Measurements from ENCODE around the gene TRPM2.

DNA sequence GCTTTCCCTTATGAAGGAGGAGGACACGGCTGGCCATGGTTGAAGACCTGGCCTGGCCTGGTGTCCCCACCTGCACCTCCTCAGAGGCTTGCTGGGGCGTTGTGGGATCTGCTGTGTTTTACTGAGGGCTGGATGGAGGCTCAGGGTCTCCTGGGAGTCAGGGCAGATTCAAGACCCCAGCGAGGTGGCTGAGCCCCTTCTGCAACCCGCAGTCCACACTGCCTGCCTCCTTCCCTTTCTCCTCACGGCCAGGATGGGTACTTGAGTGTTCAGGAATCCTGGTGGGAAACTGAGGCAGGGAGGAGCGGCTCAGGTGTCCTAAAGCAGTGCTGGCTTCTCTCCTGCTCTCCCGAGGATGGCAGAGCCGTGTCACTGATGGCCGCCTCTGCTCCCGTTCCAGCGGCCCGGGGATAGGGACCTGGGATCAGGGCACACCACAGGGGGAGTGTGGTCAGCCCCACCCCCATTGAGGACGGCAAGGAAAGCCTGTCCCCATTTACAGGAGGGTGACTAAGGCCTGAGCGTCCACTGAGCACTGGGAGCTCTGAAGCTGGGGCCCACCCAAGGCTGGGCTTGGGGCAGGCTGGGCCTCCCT, 47.5 kb downstream of the TRPM2 start:
- TF ChIP-seq, protein P1, sequence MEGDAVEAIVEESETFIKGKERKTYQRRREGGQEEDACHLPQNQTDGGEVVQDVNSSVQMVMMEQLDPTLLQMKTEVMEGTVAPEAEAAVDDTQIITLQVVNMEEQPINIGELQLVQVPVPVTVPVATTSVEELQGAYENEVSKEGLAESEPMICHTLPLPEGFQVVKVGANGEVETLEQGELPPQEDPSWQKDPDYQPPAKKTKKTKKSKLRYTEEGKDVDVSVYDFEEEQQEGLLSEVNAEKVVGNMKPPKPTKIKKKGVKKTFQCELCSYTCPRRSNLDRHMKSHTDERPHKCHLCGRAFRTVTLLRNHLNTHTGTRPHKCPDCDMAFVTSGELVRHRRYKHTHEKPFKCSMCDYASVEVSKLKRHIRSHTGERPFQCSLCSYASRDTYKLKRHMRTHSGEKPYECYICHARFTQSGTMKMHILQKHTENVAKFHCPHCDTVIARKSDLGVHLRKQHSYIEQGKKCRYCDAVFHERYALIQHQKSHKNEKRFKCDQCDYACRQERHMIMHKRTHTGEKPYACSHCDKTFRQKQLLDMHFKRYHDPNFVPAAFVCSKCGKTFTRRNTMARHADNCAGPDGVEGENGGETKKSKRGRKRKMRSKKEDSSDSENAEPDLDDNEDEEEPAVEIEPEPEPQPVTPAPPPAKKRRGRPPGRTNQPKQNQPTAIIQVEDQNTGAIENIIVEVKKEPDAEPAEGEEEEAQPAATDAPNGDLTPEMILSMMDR (IDR thresholded peaks at IDR 0.05), result no peak
- no peak for TF ChIP-seq POLR2A (IDR thresholded peaks at IDR 0.05)

Measured in esophagus squamous epithelium (tissue), 4 donors.